Measurements from ENCODE around the gene MACC1.
"Not testable (repeated sequence)": the region's sequence is repeated elsewhere in the genome, so short reads cannot be mapped to it uniquely, and the experiment has no call there.

MACC1 gene

DNA sequence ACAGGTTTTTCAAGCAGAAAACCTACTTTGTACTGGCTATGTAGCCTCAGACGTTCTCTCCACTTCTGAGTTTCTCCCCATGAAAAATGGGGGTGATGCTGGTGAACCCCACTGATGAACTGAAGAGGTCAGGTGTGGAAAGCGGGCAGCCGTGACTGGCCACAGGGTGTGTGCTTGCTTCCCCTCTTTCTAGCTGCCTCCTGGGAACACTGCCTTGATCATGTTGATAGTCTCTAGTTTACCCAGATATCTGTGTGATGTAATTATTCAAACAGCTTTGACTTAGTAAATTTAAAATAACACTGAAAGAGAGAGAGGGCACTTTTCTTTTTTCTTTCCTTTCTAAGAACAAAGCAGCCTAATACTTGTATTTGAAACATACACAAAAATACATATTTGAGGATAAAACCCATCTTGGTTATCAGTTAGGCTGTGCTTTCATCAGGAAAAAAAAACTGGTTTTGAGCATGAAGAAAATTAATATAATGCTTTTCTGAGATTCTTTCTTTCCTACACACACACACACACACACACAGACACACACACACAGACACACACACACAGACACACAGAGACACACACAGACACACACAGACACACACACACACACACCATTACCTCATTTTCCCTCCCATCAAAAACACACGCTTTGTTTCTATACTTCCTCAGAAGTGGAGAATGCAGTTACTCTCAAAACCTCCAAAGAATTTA, 76.7 kb downstream of the MACC1 start:
- no peak for DNase-seq (ENCODE audit: low read depth)
- TF ChIP-seq, protein P1, sequence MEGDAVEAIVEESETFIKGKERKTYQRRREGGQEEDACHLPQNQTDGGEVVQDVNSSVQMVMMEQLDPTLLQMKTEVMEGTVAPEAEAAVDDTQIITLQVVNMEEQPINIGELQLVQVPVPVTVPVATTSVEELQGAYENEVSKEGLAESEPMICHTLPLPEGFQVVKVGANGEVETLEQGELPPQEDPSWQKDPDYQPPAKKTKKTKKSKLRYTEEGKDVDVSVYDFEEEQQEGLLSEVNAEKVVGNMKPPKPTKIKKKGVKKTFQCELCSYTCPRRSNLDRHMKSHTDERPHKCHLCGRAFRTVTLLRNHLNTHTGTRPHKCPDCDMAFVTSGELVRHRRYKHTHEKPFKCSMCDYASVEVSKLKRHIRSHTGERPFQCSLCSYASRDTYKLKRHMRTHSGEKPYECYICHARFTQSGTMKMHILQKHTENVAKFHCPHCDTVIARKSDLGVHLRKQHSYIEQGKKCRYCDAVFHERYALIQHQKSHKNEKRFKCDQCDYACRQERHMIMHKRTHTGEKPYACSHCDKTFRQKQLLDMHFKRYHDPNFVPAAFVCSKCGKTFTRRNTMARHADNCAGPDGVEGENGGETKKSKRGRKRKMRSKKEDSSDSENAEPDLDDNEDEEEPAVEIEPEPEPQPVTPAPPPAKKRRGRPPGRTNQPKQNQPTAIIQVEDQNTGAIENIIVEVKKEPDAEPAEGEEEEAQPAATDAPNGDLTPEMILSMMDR (IDR thresholded peaks at IDR 0.05; ENCODE audit: low read depth, low read length, missing control alignments): no peak
- no peak overlapping the region for H3K4me3 ChIP-seq (ENCODE audit: low read depth, low read length)

DNA sequence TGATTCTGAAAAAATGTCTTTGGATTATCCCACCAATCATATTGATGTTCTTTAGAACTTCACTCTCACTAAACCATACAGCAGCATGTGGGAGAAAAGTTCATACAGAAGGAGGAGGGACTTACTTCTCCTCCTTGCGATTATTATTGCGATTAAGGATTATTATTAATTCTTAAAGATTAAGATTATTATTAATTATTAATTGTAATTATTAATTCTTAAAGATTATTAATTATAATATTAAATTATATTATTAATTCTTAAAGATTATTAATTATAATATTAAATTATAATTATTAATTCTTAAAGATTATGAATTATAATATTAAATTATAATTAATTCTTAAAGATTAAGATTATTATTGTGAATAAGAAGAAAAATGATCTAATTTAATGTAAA, 80.5 kb downstream of the MACC1 start:
- H3K4me3 ChIP-seq (ENCODE audit: low read depth, low read length): no peak overlapping the region
- DNase-seq (ENCODE audit: low read depth): no peak
- TF ChIP-seq, protein P1 (IDR thresholded peaks at IDR 0.05; ENCODE audit: low read depth, low read length, missing control alignments): no peak

DNA sequence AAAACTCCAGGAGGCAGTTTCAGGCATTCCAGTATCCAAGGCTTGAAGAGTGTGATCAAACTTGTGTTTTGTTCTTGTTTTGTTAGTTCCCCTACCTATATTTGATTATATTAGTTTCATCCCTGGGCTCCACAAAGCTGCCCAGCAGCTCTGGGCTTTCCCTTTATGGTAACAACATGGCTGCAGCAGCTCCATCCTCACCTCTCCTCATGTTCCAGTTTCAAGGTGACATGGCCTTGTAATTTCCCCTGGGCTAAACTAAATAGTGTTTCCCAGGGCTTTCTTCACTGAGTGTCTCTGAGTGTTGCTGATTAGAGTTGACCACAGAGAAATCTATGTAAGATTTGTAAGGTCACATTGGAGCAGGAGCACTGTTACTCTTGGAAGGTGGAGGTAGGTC, 83.4 kb downstream of the MACC1 start:
- no peak overlapping the region for H3K4me3 ChIP-seq (ENCODE audit: low read depth, low read length)
- no peak for DNase-seq (ENCODE audit: low read depth)
- TF ChIP-seq, protein P1 (IDR thresholded peaks at IDR 0.05; ENCODE audit: low read depth, low read length, missing control alignments): no peak

DNA sequence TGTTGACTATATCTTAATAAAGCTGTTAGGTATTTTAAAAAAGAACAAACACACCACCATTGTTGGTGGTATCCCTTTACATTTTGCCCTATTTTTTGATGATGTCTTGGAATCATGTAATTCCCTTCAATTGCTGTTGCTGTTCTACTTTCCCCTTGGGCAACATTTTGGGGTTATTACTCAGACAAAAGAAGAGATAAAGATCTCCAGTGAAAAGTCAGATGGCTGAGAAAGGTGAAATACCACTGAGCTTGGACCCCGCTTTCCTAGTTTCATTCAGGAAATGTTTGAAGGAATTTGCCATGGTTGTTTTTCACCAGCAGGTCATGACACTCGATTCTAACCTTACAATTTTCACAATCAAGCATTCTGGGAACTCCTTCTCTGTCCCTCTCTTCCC, 84.6 kb downstream of the MACC1 start:
- H3K4me3 ChIP-seq (ENCODE audit: low read depth, low read length): no peak overlapping the region
- DNase-seq (ENCODE audit: low read depth): no peak
- TF ChIP-seq, protein P1 (IDR thresholded peaks at IDR 0.05; ENCODE audit: low read depth, low read length, missing control alignments): no peak

DNA sequence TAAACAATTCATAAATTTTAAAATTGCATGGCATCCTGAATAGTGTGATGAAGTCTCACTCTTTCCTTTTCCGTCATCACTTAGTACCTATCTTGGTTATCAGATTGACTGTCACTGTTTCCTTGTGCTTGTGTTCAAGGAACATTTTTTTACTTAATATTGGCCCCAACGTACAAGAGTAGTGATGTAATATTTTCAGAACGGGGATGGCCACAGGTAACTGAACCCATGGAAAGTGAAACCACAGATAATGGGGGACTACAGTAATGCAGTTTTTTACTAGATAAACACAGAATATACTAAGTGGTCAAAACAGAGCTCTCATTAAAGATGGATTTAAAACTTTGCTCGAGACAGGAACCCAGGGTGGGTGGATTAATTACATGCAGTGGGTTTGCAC, 85.4 kb downstream of the MACC1 start:
- no peak for DNase-seq (ENCODE audit: low read depth)
- no peak overlapping the region for H3K4me3 ChIP-seq (ENCODE audit: low read depth, low read length)
- TF ChIP-seq, protein P1 (IDR thresholded peaks at IDR 0.05; ENCODE audit: low read depth, low read length, missing control alignments): no peak

DNA sequence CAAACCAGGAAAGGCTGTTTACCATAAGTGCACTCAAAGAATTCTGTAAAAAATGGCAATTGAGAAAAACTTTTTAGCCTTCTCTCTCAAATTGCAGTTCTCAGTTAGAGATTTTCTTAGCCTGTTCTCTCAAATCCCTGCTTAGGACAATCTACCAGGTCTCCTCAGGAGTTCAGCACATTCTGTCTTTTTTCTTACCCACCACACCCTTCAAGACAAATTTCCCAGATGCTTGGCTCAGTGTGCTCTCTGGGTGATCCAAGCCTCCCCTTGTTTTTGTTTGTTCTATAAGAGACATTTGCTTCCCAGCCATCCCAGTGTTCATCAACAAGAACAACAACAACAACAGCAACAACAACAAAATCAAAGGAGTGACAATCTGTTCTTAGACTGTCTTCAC, 87.3 kb downstream of the MACC1 start:
- TF ChIP-seq, protein P1 (IDR thresholded peaks at IDR 0.05; ENCODE audit: low read depth, low read length, missing control alignments): no peak
- no peak overlapping the region for H3K4me3 ChIP-seq (ENCODE audit: low read depth, low read length)
- DNase-seq (ENCODE audit: low read depth): no peak

DNA sequence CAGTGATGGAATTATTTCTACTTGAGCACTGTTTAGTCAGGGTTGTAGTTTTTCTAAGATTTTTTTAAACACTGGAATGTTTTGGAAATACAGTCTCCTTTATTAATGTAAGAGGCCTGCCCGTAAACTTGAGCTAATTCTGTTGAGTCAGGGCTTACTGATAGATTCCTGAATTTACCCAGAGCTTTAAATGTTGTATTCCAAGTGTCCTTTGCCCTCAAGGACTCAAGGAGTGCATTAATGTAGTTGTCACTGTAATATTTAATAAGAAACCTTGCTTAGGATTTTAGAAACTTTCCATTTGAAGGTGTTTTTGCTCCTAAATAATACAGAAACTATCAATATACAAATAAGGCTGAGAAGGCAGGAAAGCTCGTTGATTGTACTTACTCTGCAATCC, 89.2 kb downstream of the MACC1 start:
- no peak overlapping the region for H3K4me3 ChIP-seq (ENCODE audit: low read depth, low read length)
- TF ChIP-seq, protein P1 (IDR thresholded peaks at IDR 0.05; ENCODE audit: low read depth, low read length, missing control alignments): no peak
- DNase-seq (ENCODE audit: low read depth): no peak

DNA sequence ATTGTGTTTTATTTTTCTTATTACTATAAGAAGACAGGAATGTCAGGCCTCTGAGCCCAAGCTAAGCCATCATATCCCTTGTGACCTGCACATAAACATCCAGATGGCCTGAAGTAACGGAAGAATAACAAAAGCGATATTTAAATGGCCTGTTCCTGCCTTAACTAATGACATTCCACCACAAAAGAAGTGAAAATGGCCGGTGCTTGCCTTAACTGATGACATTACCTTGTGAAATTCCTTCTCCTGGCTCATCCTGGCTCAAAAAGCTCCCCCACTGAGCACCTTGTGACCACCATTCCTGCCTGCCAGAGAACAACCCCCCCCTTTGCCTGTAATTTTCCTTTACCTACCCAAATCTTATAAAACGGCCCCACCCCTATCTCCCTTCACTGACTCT, 91.1 kb downstream of the MACC1 start:
- H3K4me3 ChIP-seq (ENCODE audit: low read depth, low read length); DNase-seq (ENCODE audit: low read depth): not testable (repeated sequence)

DNA sequence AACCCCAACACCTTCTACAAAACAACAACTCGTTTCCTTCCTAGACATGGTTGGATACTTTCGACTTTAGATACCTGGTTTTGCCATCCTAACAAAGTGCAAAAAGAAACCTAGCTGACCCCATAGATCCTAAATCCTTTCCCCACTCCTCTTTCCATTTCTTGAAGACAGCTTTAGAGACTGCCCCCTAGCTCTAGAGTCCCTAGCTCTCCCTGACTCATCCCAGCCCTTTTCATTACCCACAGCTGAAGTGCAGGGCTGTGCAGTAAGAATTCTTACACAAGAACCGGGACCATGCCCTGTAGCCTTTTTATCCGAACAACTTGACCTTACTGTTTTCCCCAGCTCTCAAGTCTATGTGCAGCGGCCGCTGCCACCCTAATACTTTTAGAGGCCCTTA, 93.1 kb downstream of the MACC1 start:
- H3K4me3 ChIP-seq (ENCODE audit: low read depth, low read length); DNase-seq (ENCODE audit: low read depth): not testable (repeated sequence)

DNA sequence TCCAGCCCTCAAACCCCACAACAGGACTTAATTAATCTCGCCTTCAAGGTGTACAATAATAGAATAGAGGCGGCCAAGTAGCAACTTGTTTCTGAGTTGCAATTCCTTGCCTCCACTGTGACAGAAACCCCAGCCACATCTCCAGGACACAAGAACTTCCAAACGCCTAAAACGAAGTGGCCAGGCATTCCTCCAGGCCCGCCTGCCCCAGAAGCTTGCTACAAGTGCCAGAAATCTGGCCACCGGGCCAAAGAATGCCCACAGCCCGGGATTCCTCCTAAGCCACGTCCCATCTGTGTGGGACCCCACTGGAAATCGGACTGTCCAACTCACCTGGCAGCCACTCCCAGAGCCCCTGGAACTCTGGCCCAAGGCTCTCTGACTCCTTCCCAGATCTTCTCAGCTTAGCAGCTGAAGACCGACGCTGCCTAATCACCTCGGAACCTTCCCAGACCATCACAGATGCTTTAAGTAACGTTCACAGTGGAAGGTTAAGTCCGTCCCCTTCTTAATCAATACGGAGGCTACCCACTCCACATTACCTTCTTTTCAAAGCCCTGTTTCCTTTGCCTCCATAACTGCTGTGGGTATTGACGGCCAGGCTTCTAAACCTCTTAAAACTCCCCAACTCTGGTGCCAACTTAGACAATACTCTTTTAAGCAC, 94.4 kb downstream of the MACC1 start:
- not testable (repeated sequence) for H3K4me3 ChIP-seq (ENCODE audit: low read depth, low read length); DNase-seq (ENCODE audit: low read depth)

All from GM12864 (cell line).